Epithelial cell of esophagus (primary cell): ENCODE data around the gene FHDC1.

Experiments
- DNase-seq: peaks from one replicate; pipeline ENCODE4 v3.0.0; 2010; ENCODE audit warnings: low read depth
- H3K4me3 ChIP-seq: 2 replicates; pipeline ENCODE4 v1.5.1; 2011; ENCODE audit warnings: mild to moderate bottlenecking, low read length, control low read depth
- CTCF ChIP-seq: IDR thresholded peaks from 2 replicates; pipeline ENCODE4 v1.5.1; 2011; ENCODE audit warnings: low read depth, mild to moderate bottlenecking, low read length, control low read depth, inconsistent platforms; ENCODE audit not compliant: insufficient read depth; ENCODE audit errors: missing control alignments

FHDC1 gene

GRCh38 chr4:153000076-153000420 lies 63.9 kb downstream of the FHDC1 start:
- no peak for DNase-seq
- no peak for TF ChIP-seq CTCF
- no peak overlapping the region for H3K4me3 ChIP-seq

GRCh38 chr4:153001626-153002025 lies 65.5 kb downstream of the FHDC1 start:
- H3K4me3 ChIP-seq: no peak overlapping the region
- no peak for DNase-seq
- TF ChIP-seq CTCF: no peak

GRCh38 chr4:153002110-153002509 lies 66.0 kb downstream of the FHDC1 start:
- DNase-seq: no peak
- TF ChIP-seq CTCF: no peak
- H3K4me3 ChIP-seq: no peak overlapping the region

GRCh38 chr4:153004081-153004850 lies 68.1 kb downstream of the FHDC1 start:
- no peak overlapping the region for H3K4me3 ChIP-seq
- no peak for TF ChIP-seq CTCF
- DNase-seq: no peak

- H3K4me3 ChIP-seq: no peak overlapping the region
- no peak for TF ChIP-seq CTCF
- DNase-seq: no peak
Measured at GRCh38 chr4:153005899-153006381, 69.8 kb downstream of the FHDC1 start.

- no peak overlapping the region for H3K4me3 ChIP-seq
- no peak for TF ChIP-seq CTCF
- DNase-seq: no peak
Measured at GRCh38 chr4:153008578-153009199, 72.6 kb downstream of the FHDC1 start.
